HPDE6-E6E7 (cell line): ENCODE data around the gene ADGRG2.
A peak's percentile ranks its signal among the peaks of the same experiment; 100 is the strongest.
"Not testable (repeated sequence)": the region's sequence is repeated elsewhere in the genome, so short reads cannot be mapped to it uniquely, and the experiment has no call there.

Source experiments
- DNase-seq: peaks from one replicate; pipeline ENCODE4 v3.0.0; 2011; ENCODE audit warnings: missing footprints; ENCODE audit errors: extremely low spot score

The ADGRG2 gene

GRCh38 chrX:19085666-19086065 is 36.6 kb downstream of the ADGRG2 start:
- DNase-seq, result no peak

GRCh38 chrX:19075754-19076153 is 46.5 kb downstream of the ADGRG2 start:
- DNase-seq, result no peak

- DNase-seq, result no peak
Measured at GRCh38 chrX:19072372-19072771, 49.9 kb downstream of the ADGRG2 start.

- DNase-seq, result no peak
Measured at GRCh38 chrX:19070555-19070994, 51.7 kb downstream of the ADGRG2 start.

DNA sequence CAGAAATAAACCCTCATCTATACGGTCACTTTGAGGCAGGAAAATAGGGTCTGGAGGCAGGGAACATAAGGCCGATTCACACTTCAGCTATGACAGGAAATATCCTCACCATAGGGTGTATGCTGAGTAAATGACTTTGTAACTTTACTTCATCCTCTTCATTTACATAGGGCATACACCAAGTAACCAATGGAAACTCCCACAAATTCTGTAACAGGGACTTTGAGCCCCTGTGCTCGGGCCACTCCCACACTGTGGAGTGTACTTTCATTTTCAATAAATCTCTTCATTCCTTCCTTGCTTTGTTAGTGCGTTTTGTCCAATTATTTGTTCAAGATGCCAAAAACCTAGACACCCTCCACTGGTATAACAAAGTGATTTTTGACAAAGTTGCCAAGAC is 55.3 kb downstream of the ADGRG2 start:
- DNase-seq, result not testable (repeated sequence)

DNA sequence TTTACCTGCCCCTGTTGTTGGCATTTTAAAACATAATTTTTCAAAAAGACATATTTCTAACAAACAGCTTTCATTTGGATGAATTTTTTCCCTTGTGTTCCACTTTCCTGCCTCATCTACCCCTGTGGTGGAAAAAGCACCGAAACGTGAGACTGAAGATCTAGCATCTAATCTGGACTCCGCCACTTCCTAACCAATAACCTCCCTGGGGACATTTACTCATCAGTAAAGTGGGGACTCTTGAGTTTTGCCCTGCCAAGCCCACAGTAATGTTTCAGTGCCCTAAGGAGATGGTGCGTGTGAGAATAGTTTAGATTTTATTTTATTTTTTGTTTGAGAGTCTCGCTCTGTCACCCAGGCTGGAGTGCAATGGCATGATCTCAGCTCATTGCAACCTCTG is 56.7 kb downstream of the ADGRG2 start:
- no peak for DNase-seq

DNA sequence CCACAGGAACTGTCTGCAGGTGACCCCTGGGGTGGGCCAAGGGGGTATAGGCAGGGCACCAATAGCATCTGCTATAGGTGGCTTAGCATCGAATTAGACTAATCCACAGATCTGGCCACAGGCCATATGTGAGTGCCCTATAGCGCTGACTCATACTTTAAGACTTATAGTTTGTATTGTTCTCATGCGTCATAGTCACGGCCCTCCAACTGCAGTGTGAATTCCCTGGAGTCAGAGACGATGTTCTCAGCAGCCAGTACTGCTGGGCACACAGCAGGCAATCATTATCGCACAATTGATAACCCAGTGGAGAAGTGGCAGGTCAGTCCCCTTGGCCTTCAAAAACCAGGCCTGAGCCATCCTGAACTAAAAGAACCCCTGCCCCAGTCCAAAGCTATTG is 58.1 kb downstream of the ADGRG2 start:
- DNase-seq, result peak; percentile 6

DNA sequence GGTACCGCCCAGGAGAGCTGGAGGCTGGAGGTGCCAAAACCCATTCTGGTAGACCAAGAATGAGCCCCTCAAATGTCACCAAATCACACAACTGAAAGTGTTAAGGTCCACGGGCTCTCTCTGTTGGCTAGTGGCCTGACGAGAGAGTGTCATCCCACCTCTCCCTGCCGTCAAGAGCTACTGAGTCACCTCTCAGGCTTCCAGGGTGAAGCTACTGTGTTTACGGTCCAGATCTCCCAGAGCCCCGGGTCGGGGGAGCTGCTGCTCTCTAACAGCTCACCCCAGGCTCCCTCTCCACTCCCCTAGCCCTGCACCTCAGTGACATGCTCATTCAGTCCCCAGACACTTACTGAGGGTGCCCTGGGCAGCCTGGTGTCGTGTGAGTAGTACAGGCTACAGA is 59.2 kb downstream of the ADGRG2 start:
- no peak for DNase-seq

DNA sequence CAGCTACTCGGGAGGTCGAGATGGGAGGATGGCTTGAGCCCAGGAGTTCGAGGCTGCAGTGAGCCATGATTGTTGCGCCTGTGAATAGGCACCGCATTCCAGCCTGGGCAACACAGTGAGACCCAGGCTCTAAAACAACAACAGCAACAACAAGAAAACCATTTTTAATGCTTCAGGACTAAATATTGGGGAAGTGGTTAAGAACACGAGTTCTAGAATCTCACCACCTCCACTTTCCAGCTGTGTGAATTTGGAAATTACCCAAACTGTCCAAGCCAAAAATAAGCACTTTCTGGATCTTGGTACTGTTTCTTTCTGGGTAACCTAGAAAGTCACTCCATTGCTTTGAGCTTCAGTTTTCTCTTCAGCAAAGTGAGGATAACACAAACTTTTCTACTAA is 63.2 kb downstream of the ADGRG2 start:
- DNase-seq, result no peak

DNA sequence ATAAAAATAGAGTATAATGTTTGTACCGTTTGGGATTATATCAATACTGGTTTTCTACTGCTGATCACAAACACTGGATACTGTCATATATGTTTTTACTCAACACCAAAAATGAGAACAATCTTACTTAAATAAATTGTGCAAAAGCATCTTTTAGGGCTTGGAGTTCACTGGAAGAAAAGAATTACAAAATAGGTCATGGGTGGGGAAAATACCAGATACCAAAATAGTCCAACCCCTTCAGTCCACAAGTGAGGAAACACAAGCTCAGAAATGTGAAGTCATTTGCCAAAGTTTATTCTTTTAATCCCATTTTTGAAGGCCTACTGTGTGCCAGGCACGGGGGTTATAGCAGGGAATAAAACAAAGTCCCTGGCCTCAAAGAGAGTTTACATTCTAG is 64.4 kb downstream of the ADGRG2 start:
- no peak for DNase-seq

GRCh38 chrX:19049110-19049509 is 73.2 kb downstream of the ADGRG2 start:
- DNase-seq, result no peak

GRCh38 chrX:19046343-19047215 is 75.7 kb downstream of the ADGRG2 start:
- peak; percentile 23 for DNase-seq

DNA sequence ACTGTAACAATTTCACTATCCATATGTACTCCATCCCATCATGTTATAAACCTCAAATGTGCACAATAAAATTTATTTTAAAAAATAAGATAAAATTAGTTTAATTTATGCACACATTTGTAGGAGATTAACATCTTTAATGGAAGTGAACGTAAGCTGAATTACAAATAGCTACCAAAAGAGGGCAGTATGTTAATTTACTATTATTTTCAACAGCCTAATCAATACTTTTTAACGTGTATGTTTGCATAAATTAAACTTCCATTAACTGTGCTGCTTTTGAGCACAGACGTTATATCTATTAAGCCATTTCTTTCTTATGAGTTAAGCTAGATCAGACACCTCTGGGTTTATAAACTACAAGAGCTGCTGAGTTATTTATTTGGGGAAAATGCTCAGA is 81.9 kb downstream of the ADGRG2 start:
- no peak for DNase-seq

DNA sequence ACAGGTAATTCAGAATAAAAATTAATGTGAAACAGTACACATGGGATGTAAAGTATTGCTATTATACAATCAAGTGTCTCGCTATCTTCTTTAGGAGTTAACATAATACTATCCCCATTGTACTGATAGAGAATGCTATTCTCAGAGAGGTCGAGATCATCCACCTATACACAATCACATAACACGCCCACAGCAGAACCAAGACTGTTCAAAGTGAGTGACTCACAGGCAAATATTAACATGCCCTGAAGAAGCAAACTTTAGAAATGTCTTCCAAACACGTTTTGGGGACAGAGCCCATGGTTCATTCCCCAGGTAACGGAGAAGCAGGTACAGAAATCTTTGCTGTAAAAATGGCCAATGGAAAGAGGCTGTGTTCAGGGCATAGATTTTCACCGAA is 88.2 kb downstream of the ADGRG2 start:
- peak; percentile 6 for DNase-seq

- no peak for DNase-seq
Measured at GRCh38 chrX:19030805-19031204, 91.5 kb downstream of the ADGRG2 start.

GRCh38 chrX:19028560-19028959 is 93.7 kb downstream of the ADGRG2 start:
- DNase-seq, result no peak

DNA sequence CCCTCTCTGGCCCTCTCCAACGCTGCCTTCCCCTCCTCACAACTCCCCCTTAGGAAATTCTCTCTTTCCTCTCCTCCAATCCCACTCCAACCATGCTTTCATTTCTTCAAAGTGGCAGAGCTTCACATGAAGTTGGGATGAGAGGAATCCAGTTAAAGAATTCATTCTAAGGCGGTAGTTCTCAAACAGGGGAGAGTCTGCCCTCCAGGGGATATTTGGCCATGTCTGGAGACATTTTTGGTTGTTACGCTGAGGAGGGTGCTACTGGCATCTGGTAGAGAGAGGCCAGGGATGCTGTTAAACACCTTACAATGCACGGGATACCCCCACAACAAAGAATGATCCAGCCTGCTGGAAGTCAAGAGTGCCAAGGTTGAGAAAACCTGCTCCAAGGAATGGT is 97.9 kb downstream of the ADGRG2 start:
- DNase-seq, result no peak

DNA sequence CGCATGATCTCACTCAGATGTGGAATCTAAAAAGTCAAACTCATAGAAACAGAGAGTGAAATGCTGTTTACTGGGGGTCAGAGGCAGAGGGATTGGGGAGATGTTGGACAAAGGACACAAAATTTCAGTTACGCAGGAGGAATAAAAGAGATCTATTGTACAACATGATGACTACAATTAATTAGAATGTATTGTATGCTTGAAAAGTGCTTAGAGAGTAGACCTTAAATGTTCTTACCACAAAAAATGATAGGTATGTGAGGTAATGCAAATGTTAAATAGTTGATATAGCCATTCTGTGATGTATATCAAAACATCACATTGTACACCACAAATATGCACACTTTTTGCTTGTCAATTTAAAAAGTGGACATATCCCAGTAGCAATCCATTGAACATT is 102.3 kb downstream of the ADGRG2 start:
- DNase-seq, result no peak

- peak; percentile 27 for DNase-seq
Measured at GRCh38 chrX:19017271-19017670, 105.0 kb downstream of the ADGRG2 start.

DNA sequence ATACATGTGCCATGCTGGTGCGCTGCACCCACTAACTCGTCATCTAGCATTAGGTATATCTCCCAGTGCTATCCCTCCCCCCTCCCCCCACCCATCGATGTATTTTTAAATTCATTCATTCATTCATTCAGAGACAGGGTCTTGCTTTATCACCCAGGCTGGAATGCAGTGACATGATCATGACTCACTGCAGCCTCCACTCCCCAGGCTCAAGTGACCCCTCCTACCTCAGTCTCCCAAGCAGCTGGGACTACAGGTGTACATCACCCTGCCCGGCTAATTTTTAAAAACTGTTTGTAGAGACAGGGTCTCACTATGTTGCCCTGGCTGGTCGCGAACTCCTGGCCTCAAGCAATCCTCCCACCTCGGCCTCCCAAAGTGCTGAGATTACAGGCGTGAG is 105.7 kb downstream of the ADGRG2 start:
- DNase-seq, result not testable (repeated sequence)

DNA sequence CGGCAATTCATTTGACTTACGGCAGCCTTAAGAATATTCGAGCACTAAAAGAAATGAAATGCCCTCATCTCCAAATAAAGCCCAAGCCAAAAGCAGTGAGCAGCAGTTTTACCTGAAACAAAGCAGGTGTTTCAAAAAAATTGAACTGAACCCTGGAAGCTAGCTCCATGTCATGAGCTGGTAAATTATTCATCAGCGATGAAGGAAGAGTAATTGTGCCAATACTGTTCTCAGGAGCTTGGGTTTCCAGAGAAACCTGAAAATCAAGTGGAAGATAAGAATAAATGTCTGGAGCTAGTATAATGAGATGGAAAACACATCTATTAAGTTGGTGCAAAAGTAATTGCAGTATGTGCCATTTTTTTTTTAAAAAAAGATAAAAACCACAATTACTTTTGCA is 114.4 kb downstream of the ADGRG2 start:
- no peak for DNase-seq

DNA sequence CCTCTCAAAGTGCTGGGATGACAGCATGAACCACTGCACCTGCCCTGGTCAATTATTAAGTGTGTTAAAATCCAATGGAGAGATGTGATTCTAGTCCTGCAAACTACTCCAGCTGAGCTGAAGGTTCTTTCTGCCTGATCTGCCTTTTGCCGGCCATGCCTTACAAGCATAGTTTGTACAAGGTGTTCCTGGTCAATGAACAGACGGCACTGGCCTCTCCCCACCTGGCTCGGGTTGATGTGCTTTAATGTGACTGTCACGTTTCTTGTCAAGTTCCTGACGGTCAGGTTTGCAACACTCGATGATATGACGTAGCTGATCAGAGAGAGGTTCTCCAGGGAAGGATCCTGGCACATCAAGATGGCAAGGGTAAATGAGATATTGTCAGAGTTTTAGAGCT is 115.3 kb downstream of the ADGRG2 start:
- no peak for DNase-seq

GRCh38 chrX:19005909-19006308 is 116.4 kb downstream of the ADGRG2 start:
- no peak for DNase-seq

DNA sequence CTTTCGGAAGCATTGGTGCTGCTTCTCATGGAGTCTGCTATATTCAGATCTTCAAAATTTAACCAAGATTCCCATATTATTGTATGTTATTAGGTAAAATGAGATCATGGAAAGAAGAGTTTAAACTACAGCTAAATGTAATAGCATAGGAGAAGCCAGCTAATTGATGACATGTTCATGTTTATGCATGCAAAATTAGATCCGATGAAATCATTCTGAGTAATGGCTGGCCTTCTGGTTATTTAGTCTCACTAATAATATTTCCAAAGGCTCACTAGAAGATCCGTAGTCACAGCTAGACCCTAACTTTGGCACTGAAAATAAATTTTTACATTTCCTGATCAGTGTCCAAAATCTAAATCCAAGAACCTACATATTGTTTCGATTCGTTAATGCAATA is 118.5 kb downstream of the ADGRG2 start:
- DNase-seq, result no peak
